Measurements from ENCODE around the gene IDNK. TPM values are rescaled to one million over a fixed set of nuclear protein-coding genes. Genes with fewer than 3 reads are reported as not detected.

The IDNK gene
- total RNA-seq, 1 experiment from 2014 or later, result 0.50 TPM

GRCh38 chr9:83628540-83628939 lies 5.6 kb downstream of the IDNK start (continued):
- TF ChIP-seq HMGXB4 (CRISPR knock-in tag; IDR thresholded peaks at IDR 0.05), result no peak

GRCh38 chr9:83629433-83630104 lies 6.6 kb downstream of the IDNK start:
- DNase-seq (ENCODE audit: low spot score) (no peak), ATAC-seq (no peak)
- no peak overlapping the region for H3K27ac Mint-ChIP-seq
- peaks cover 34% of the 10 kb centered on the region for H3K4me1 Mint-ChIP-seq
- CTCF ChIA-PET, result interaction anchor here (0.7 kb wide), 1 partner anchor 13 kb away, joined by 3 read pairs; no protein-coding TSS in a partner anchor
- no peaks in the 10 kb centered on the region for H3K36me3 Mint-ChIP-seq
- H3K4me3 Mint-ChIP-seq, result no peak overlapping the region
- no peak for TF ChIP-seq SMAD4 (CRISPR knock-in tag; IDR thresholded peaks at IDR 0.05)
- TF ChIP-seq IRF2 (CRISPR knock-in tag; IDR thresholded peaks at IDR 0.05; ENCODE audit: borderline replicate concordance, low read depth), result no peak
- no peak for TF ChIP-seq SP1 (CRISPR knock-in tag; conservative IDR thresholded peaks at IDR 0.05)
- TF ChIP-seq ZSCAN18 (CRISPR knock-in tag; IDR thresholded peaks at IDR 0.05), result no peak
- TF ChIP-seq PRDM15 (CRISPR knock-in tag; IDR thresholded peaks at IDR 0.05), result no peak
- TF ChIP-seq ERG (CRISPR knock-in tag; IDR thresholded peaks at IDR 0.05), result no peak
- no peak for TF ChIP-seq E2F1 (CRISPR knock-in tag; IDR thresholded peaks at IDR 0.05)
- TF ChIP-seq ZBTB21 (CRISPR knock-in tag; IDR thresholded peaks at IDR 0.05; ENCODE audit: borderline replicate concordance), result no peak
- no peak for TF ChIP-seq ETV6 (CRISPR knock-in tag; IDR thresholded peaks at IDR 0.05)
- no peak for TF ChIP-seq FOXJ3 (CRISPR knock-in tag; IDR thresholded peaks at IDR 0.05; ENCODE audit: borderline replicate concordance)
- no peak for TF ChIP-seq ZBTB43 (CRISPR knock-in tag; IDR thresholded peaks at IDR 0.05)
- no peak for TF ChIP-seq TEAD1 (CRISPR knock-in tag; IDR thresholded peaks at IDR 0.05)
- TF ChIP-seq SMAD3 (CRISPR knock-in tag; IDR thresholded peaks at IDR 0.05; ENCODE audit: borderline replicate concordance), result no peak
- no peak for TF ChIP-seq FOXP4 (CRISPR knock-in tag; IDR thresholded peaks at IDR 0.05)
- TF ChIP-seq GABPB1 (CRISPR knock-in tag; IDR thresholded peaks at IDR 0.05), result no peak
- no peak for TF ChIP-seq IRF1 (CRISPR knock-in tag; IDR thresholded peaks at IDR 0.05)
- H3K9me3 Mint-ChIP-seq, result no peaks in the 10 kb centered on the region
- POLR2A ChIA-PET, result no interaction called here
- H3K27me3 Mint-ChIP-seq (ENCODE audit: low read depth), result no peaks in the 10 kb centered on the region; the same call in 1 of the 2 replicates

Measured in WTC11 (cell line).